Peyer's patch (tissue), 4 donors: Measurements from ENCODE around the gene MIOX. TPM values are rescaled to one million over a fixed set of nuclear protein-coding genes. Genes with fewer than 3 reads are reported as not detected.

ENCODE experiments used
- DNase-seq, 3 donors: peaks; one replicate each; pipeline ENCODE4 v3.0.0-alpha.2; 2017 to 2019
- H3K27ac ChIP-seq, 4 donors: fragments of 200-600 bp; sonication (generic); one replicate each; pipeline ENCODE4 v1.5.1; 2016 to 2019
- H3K27me3 ChIP-seq, 2 donors: fragments of 200-600 bp; sonication (generic); one replicate each; pipeline ENCODE4 v1.5.1; 2019
- H3K36me3 ChIP-seq, 3 donors: fragments of 200-600 bp; sonication (generic); one replicate each; pipeline ENCODE4 v1.5.1; 2016 to 2019
- H3K4me1 ChIP-seq, 4 donors: fragments of 200-600 bp; sonication (generic); one replicate each; pipeline ENCODE4 v1.5.1; 2016 to 2019
- H3K4me3 ChIP-seq, 4 donors: fragments of 200-600 bp; sonication (generic); 1 replicate in 3 of 4; 2 replicates in 1 of 4; pipeline ENCODE4 v1.5.1; 2016 to 2019; ENCODE audit warnings: mild to moderate bottlenecking in 1 of 4
- H3K9me3 ChIP-seq, 4 donors: fragments of 200-600 bp; sonication (generic); one replicate each; pipeline ENCODE4 v1.5.1; 2016 to 2019; ENCODE audit warnings: mild to moderate bottlenecking in 1 of 4
- CTCF ChIP-seq, 6 experiments: fragments of 450-650 bp in 4 of 6; fragments of 200-600 bp in 2 of 6; sonication (generic) in 1 of 6; IDR thresholded peaks; one replicate each; pipeline ENCODE4 v1.5.1; 2017 to 2019; ENCODE audit warnings: antibody characterized with exemption in 6 of 6, mild to moderate bottlenecking in 3 of 6, moderate library complexity in 1 of 6
- POLR2A ChIP-seq, 2 donors: fragments of 450-650 bp; IDR thresholded peaks; one replicate each; pipeline ENCODE4 v1.5.1; 2017; ENCODE audit warnings: antibody characterized with exemption in 2 of 2, mild to moderate bottlenecking in 2 of 2, moderate library complexity in 2 of 2
- total RNA-seq, 4 donors: library from RNA; depleted of rRNA; stranded (reverse); fragments of >200 nt; gene quantifications; one replicate each; pipeline ENCODE4 v1.1.0, GENCODE V29; 2016

The MIOX gene
- total RNA-seq, 4 donors from 2014 or later: not detected

GRCh38 chr22:50524676-50525103 lies 38.0 kb downstream of the MIOX start:
- Histone ChIP-seq H3K9me3 (no peaks in the 10 kb centered on the region), H3K4me1 (peaks cover 6 to 59% (median 22%) of the 10 kb centered on the region in 4 donors), H3K36me3 (peaks cover 0 to 42% (median 0%) of the 10 kb centered on the region in 3 donors), H3K27ac (peak overlapping the region; percentile 93 to 100 (median 97)), H3K27me3 (no peaks in the 10 kb centered on the region), H3K4me3 (peak overlapping the region; percentile 74 to 82 (median 78))
- TF ChIP-seq CTCF (IDR thresholded peaks at IDR 0.05): no peak
- TF ChIP-seq POLR2A (IDR thresholded peaks at IDR 0.05): no peak
- DNase-seq: no peak

DNA sequence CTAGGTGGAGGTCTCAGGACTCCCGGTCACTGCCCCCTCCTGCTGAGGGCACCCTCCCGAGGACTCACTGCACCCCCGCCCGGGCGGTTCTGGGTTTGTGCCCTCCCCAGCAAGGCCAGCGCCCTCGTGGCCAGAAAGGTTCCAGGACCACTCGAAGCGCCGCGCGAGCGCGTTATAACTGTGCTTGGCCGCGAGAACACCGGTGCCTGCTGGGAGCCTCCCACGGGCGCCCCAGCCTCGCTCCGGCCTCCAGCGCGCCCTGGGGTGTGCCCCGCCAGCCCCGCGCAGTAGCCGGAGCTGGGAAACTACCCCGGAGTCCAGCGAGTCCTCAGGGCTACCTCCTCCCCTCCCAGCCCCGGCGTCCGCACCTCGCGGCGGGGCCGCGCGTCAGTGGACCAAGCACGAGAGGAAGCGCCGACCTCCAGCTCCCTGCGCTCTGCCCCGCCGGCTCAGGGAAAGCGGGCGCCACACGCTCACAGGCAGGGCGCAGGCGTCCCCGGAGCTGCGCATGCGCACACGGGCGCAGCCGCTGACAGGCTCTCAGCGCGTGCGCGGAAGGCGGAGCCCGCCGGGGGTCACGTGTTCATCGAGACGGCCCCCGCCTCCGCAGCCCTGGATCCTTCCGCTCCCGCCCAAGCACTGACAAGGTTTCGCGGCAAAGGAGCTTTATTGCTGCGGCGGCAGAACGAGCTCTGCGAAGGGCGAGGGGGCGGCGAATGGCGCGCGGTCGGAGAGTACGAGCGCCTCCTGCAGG lies 38.6 kb downstream of the MIOX start, which contains the start of gene SCO2:
Gene SCO2, minus strand, starts transcription at position 495 of the 754 bp plus-strand sequence. CDS start 1,187 bp downstream, outside the sequence.
- H3K36me3 ChIP-seq: peaks cover 0 to 37% (median 0%) of the 10 kb centered on the region in 3 donors
- H3K9me3 ChIP-seq: no peaks in the 10 kb centered on the region
- peak within 1 kb of the TSS; percentile 74 to 82 (median 78) for H3K4me3 ChIP-seq
- peaks cover 6 to 59% (median 22%) of the 10 kb centered on the region in 4 donors for H3K4me1 ChIP-seq
- peak; percentile 96 to 99 (median 98) for DNase-seq
- TF ChIP-seq CTCF (IDR thresholded peaks at IDR 0.05): peak in 5 of 6 experiments; percentile 17 to 66 (median 56)
- peak; percentile 89 to 91 for TF ChIP-seq POLR2A (IDR thresholded peaks at IDR 0.05)
- no peaks in the 10 kb centered on the region for H3K27me3 ChIP-seq
- H3K27ac ChIP-seq: peak within 1 kb of the TSS; percentile 93 to 100 (median 97)

GRCh38 chr22:50525858-50526107 lies 39.1 kb downstream of the MIOX start:
- peaks cover 0 to 33% (median 0%) of the 10 kb centered on the region in 3 donors for H3K36me3 ChIP-seq
- H3K27ac ChIP-seq: peak overlapping the region; percentile 93 to 100 (median 97)
- no peak for DNase-seq
- H3K9me3 ChIP-seq: no peaks in the 10 kb centered on the region
- peaks cover 6 to 59% (median 22%) of the 10 kb centered on the region in 4 donors for H3K4me1 ChIP-seq
- TF ChIP-seq POLR2A (IDR thresholded peaks at IDR 0.05): no peak
- TF ChIP-seq CTCF (IDR thresholded peaks at IDR 0.05): no peak
- no peaks in the 10 kb centered on the region for H3K27me3 ChIP-seq
- peak overlapping the region; percentile 74 to 82 (median 78) for H3K4me3 ChIP-seq

- peak; percentile 65 to 95 (median 74) for TF ChIP-seq CTCF (IDR thresholded peaks at IDR 0.05)
- TF ChIP-seq POLR2A (IDR thresholded peaks at IDR 0.05): peak in 1 of 2 donors; percentile 36
Measured at GRCh38 chr22:50526108-50526833, 39.6 kb downstream of the MIOX start.

GRCh38 chr22:50526834-50527801 lies 40.5 kb downstream of the MIOX start:
- H3K4me1 ChIP-seq: peaks cover 6 to 60% (median 23%) of the 10 kb centered on the region in 4 donors
- DNase-seq: peak in 2 of 3 donors; percentile 61 to 79

More at GRCh38 chr22:50526108-50526833, 39.6 kb downstream of the MIOX start:
- Histone ChIP-seq H3K4me3 (peak overlapping the region; percentile 74 to 82 (median 78)), H3K27ac (peak overlapping the region; percentile 93 to 100 (median 97)), H3K27me3 (no peaks in the 10 kb centered on the region), H3K36me3 (peaks cover 0 to 29% (median 0%) of the 10 kb centered on the region in 3 donors), H3K4me1 (peaks cover 6 to 59% (median 22%) of the 10 kb centered on the region in 4 donors), H3K9me3 (no peaks in the 10 kb centered on the region)
- DNase-seq: peak; percentile 84 to 93 (median 89)

More at GRCh38 chr22:50526834-50527801, 40.5 kb downstream of the MIOX start:
- peak overlapping the region; percentile 93 to 100 (median 97) for H3K27ac ChIP-seq
- H3K9me3 ChIP-seq: no peaks in the 10 kb centered on the region
- peaks cover 0 to 20% (median 0%) of the 10 kb centered on the region in 3 donors for H3K36me3 ChIP-seq
- TF ChIP-seq POLR2A (IDR thresholded peaks at IDR 0.05): no peak
- no peak for TF ChIP-seq CTCF (IDR thresholded peaks at IDR 0.05)
- peak overlapping the region; percentile 74 to 82 (median 78) for H3K4me3 ChIP-seq
- H3K27me3 ChIP-seq: no peaks in the 10 kb centered on the region
